Upper lobe of left lung (tissue), 6 donors: ENCODE results near the gene NALCN. TPM values are rescaled to one million over a fixed set of nuclear protein-coding genes. Genes with fewer than 3 reads are reported as not detected.
A peak's percentile ranks its signal among the peaks of the same experiment; 100 is the strongest.

Experiments used
- ATAC-seq, 2 donors: fragments of 200-7000 bp; cut with Tn5 transposase; one replicate each; pipeline ENCODE4 v1.9.1; 2022; ENCODE audit warnings: mild to moderate bottlenecking in 2 of 2, moderate library complexity in 2 of 2; ENCODE audit not compliant: low FRiP score in 2 of 2
- DNase-seq, 2 donors: peaks; one replicate each; pipeline ENCODE4 v3.0.0-alpha.2; 2019 to 2020
- H3K27ac ChIP-seq, 4 donors: fragments of 200-600 bp; sonication (generic); one replicate each; pipeline ENCODE4 v1.5.1; 2016 to 2019
- H3K27me3 ChIP-seq, 4 donors: fragments of 200-600 bp; sonication (generic); one replicate each; pipeline ENCODE4 v1.5.1; 2017 to 2019
- H3K36me3 ChIP-seq, 4 donors: fragments of 200-600 bp; sonication (generic); one replicate each; pipeline ENCODE4 v1.5.1; 2016 to 2019
- H3K4me1 ChIP-seq, 4 donors: fragments of 200-600 bp; sonication (generic); one replicate each; pipeline ENCODE4 v1.5.1; 2018 to 2019
- H3K4me3 ChIP-seq, 4 donors: fragments of 200-600 bp; sonication (generic); one replicate each; pipeline ENCODE4 v1.5.1; 2017 to 2019; ENCODE audit warnings: mild to moderate bottlenecking in 2 of 4, moderate library complexity in 1 of 4
- H3K9me3 ChIP-seq, 4 donors: fragments of 200-600 bp; sonication (generic); one replicate each; pipeline ENCODE4 v1.5.1; 2018 to 2019
- EP300 ChIP-seq, 4 donors: sonication (generic); formaldehyde crosslinking; IDR thresholded peaks; one replicate each; pipeline ENCODE4 v1.5.1; 2017; ENCODE audit warnings: antibody characterized with exemption in 4 of 4, control low read depth in 2 of 4
- POLR2A ChIP-seq, 4 donors: fragments of 450-650 bp; IDR thresholded peaks; one replicate each; pipeline ENCODE4 v1.5.1; 2016 to 2017; ENCODE audit warnings: antibody characterized with exemption in 4 of 4, mild to moderate bottlenecking in 2 of 4
- POLR2AphosphoS5 ChIP-seq, 2 donors: sonication (generic); formaldehyde crosslinking; IDR thresholded peaks; one replicate each; pipeline ENCODE4 v1.5.1; 2017; ENCODE audit warnings: antibody characterized with exemption in 2 of 2
- WGBS, 2 donors: methylation state at CpG; one replicate each; pipeline ENCODE4 v1.1.5; 2017 to 2018; 5-methylcytosine and 5-hydroxymethylcytosine counted together
- total RNA-seq, 6 donors: library from RNA; depleted of rRNA in 4 of 6; stranded (reverse); fragments of >200 nt in 4 of 6; gene quantifications; one replicate each; pipeline versions ENCODE4 v1.1.0 to v1.2.1, GENCODE V29; 2016 to 2021
- TF ChIP-seq, protein P1 (sequence below), 6 experiments: fragments of 450-650 bp in 4 of 6; fragments of 200-600 bp in 2 of 6; sonication (generic) in 2 of 6; IDR thresholded peaks; one replicate each; pipeline ENCODE4 v1.5.1; 2016 to 2019; ENCODE audit warnings: antibody characterized with exemption in 6 of 6
- donor health status: DM: no; HTN: no; CAD: no; lungs with moderate emphysema.
- donor health status: DM: no; HTN: yes; CAD: no; lungs with severe emphysema.

NALCN gene
- total RNA-seq, 6 donors from 2014 or later, result under 0.01 to 1.8 (median 1.1) TPM

DNA sequence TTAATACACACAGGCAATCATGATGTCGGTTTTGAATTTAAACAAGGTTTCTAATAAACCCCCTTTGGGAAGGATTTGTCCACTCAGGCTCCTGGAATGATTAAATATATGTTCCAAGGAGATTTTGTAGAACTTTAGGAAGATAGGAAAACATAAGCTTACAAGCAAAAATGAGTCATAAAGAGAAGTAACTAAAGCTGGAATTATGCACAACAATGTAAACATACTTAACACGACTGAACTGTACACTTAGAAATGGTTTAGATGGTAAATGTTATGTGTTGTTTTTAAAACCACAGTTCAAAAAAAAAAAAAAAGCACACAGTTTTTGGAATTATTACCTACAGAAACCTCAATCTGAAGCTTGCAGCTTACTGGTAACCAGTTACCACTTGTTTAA lies 304.4 kb downstream of the NALCN start:
- ATAC-seq, result no peak
- Histone ChIP-seq H3K9me3 (no peaks in the 10 kb centered on the region), H3K27me3 (no peaks in the 10 kb centered on the region), H3K36me3 (no peaks in the 10 kb centered on the region), H3K4me3 (no peak overlapping the region), H3K27ac (no peak overlapping the region), H3K4me1 (no peaks in the 10 kb centered on the region)
- TF ChIP-seq EP300 (IDR thresholded peaks at IDR 0.05) (no peak), POLR2AphosphoS5 (IDR thresholded peaks at IDR 0.05) (no peak), POLR2A (IDR thresholded peaks at IDR 0.05) (no peak)
- TF ChIP-seq, protein P1, sequence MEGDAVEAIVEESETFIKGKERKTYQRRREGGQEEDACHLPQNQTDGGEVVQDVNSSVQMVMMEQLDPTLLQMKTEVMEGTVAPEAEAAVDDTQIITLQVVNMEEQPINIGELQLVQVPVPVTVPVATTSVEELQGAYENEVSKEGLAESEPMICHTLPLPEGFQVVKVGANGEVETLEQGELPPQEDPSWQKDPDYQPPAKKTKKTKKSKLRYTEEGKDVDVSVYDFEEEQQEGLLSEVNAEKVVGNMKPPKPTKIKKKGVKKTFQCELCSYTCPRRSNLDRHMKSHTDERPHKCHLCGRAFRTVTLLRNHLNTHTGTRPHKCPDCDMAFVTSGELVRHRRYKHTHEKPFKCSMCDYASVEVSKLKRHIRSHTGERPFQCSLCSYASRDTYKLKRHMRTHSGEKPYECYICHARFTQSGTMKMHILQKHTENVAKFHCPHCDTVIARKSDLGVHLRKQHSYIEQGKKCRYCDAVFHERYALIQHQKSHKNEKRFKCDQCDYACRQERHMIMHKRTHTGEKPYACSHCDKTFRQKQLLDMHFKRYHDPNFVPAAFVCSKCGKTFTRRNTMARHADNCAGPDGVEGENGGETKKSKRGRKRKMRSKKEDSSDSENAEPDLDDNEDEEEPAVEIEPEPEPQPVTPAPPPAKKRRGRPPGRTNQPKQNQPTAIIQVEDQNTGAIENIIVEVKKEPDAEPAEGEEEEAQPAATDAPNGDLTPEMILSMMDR (IDR thresholded peaks at IDR 0.05), result no peak
- 65 to 73% methylated on average over 2 of the region's 2 CpGs for WGBS, 2 donors
- DNase-seq, result no peak

DNA sequence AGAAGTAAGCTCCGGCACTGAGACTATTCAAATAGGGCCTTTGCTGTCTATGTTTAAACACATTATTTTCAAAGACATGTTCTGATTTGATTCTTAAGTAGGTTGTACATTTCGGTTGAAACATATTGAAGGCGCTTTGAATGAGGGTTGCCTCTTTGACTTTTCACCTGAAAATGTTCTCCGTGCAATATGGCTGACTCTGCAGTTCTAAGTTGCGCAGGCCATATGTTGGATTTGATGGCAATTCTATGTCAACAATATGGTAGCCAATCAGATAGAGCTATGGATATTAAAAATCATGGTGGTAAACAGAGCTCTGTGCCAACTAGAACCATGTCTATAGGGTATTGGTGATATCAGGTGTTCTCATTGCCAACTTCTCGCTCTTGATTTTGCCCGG lies 307.3 kb downstream of the NALCN start:
- DNase-seq, result no peak
- Histone ChIP-seq H3K36me3 (no peaks in the 10 kb centered on the region), H3K27ac (no peak overlapping the region), H3K4me3 (no peak overlapping the region), H3K27me3 (no peaks in the 10 kb centered on the region), H3K9me3 (no peaks in the 10 kb centered on the region), H3K4me1 (no peaks in the 10 kb centered on the region)
- TF ChIP-seq, protein P1 (IDR thresholded peaks at IDR 0.05), result no peak
- TF ChIP-seq POLR2A (IDR thresholded peaks at IDR 0.05), result no peak
- no peak for TF ChIP-seq EP300 (IDR thresholded peaks at IDR 0.05)
- TF ChIP-seq POLR2AphosphoS5 (IDR thresholded peaks at IDR 0.05), result no peak
- 94 to 96% methylated on average over 7 of the region's 7 CpGs for WGBS, 2 donors
- no peak for ATAC-seq

DNA sequence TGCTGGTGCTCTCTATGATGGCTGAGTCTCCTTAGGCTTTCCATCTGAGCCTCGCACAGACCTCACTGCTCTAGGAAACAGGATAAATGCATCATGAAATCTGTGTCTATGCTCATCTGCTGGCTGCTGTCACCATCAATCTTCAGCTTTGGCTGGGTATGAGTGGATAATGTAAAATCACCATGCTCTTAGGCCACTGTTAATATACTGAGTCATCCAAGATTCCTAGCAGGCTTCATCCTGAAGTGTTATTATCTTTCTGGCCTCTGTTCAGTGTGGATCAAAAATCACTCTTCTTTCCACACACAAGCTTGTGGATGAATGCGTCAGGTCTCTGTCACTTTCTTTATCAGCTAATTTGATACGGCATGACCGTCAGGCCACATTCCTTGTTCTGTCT lies 317.4 kb downstream of the NALCN start:
- WGBS, 2 donors, result 86 to 94% methylated on average over 4 of the region's 4 CpGs
- no peaks in the 10 kb centered on the region for H3K36me3 ChIP-seq
- H3K27ac ChIP-seq, result no peak overlapping the region
- peak in 1 of 2 donors; percentile 59 for ATAC-seq
- no peak for DNase-seq
- no peaks in the 10 kb centered on the region for H3K9me3 ChIP-seq
- TF ChIP-seq, protein P1 (IDR thresholded peaks at IDR 0.05), result no peak
- no peak for TF ChIP-seq EP300 (IDR thresholded peaks at IDR 0.05)
- no peak for TF ChIP-seq POLR2AphosphoS5 (IDR thresholded peaks at IDR 0.05)
- TF ChIP-seq POLR2A (IDR thresholded peaks at IDR 0.05), result no peak
- H3K4me1 ChIP-seq, result no peaks in the 10 kb centered on the region
- H3K4me3 ChIP-seq, result no peak overlapping the region
- no peaks in the 10 kb centered on the region for H3K27me3 ChIP-seq

- no peaks in the 10 kb centered on the region for H3K9me3 ChIP-seq
- no peak overlapping the region for H3K27ac ChIP-seq
- no peaks in the 10 kb centered on the region for H3K27me3 ChIP-seq
- TF ChIP-seq POLR2AphosphoS5 (IDR thresholded peaks at IDR 0.05), result no peak
- ATAC-seq (no peak), DNase-seq (no peak)
- H3K4me3 ChIP-seq, result no peak overlapping the region
- H3K36me3 ChIP-seq, result no peaks in the 10 kb centered on the region
- H3K4me1 ChIP-seq, result no peaks in the 10 kb centered on the region
Measured at GRCh38 chr13:101092985-101093384, 323.3 kb downstream of the NALCN start.

DNA sequence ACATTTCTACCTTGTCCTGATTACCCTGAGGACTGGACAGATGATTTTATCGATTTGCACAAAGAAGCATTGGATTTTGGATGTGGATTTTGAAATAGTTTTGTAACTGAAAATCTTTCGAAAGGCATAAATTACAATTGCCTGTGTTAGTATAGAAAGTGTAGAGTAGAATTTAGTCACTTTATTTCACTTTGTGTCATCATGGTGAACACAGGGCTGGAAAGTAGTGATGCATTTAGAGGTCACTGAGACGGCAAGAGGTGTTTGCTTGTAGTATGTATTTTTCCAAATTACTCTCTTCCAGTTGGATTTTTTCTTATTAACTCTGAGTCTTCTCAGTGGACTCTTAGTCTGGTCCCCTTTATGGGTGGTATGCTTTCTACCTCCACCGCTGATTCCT lies 326.0 kb downstream of the NALCN start:
- H3K27ac ChIP-seq, result no peak overlapping the region
- no peak for DNase-seq
- no peak overlapping the region for H3K4me3 ChIP-seq
- 84 to 86% methylated on average over 4 of the region's 4 CpGs for WGBS, 2 donors
- TF ChIP-seq POLR2AphosphoS5 (IDR thresholded peaks at IDR 0.05) (no peak), EP300 (IDR thresholded peaks at IDR 0.05) (no peak), POLR2A (IDR thresholded peaks at IDR 0.05) (no peak)
- TF ChIP-seq, protein P1 (IDR thresholded peaks at IDR 0.05), result no peak
- no peak for ATAC-seq
- no peaks in the 10 kb centered on the region for H3K4me1 ChIP-seq
- no peaks in the 10 kb centered on the region for H3K36me3 ChIP-seq
- no peaks in the 10 kb centered on the region for H3K27me3 ChIP-seq
- H3K9me3 ChIP-seq, result no peaks in the 10 kb centered on the region
